ENCODE measurements around the gene PEPD.
A peak's percentile ranks its signal among the peaks of the same experiment; 100 is the strongest.

PEPD gene

GRCh38 chr19:33472691-33473652, 48.6 kb downstream of the PEPD start:
- Mint-ChIP-seq H3K27me3 (ENCODE audit: low read depth, poor library complexity) (no peaks in the 10 kb centered on the region), H3K9me3 (no peaks in the 10 kb centered on the region), H3K4me1 (peaks cover 38% of the 10 kb centered on the region), H3K4me3 (no peak overlapping the region), H3K27ac (peak overlapping the region; percentile 80), H3K36me3 (ENCODE audit: low read depth) (peaks cover 12% of the 10 kb centered on the region)
- no peak for DNase-seq
- TF ChIP-seq CTCF (IDR thresholded peaks at IDR 0.05), result no peak

- Mint-ChIP-seq H3K27me3 (ENCODE audit: low read depth, poor library complexity) (no peaks in the 10 kb centered on the region), H3K4me1 (peaks cover 45% of the 10 kb centered on the region), H3K27ac (no peak overlapping the region), H3K36me3 (ENCODE audit: low read depth) (peaks cover 4% of the 10 kb centered on the region), H3K4me3 (no peak overlapping the region), H3K9me3 (no peaks in the 10 kb centered on the region)
- DNase-seq, result no peak
- no peak for TF ChIP-seq CTCF (IDR thresholded peaks at IDR 0.05)
Measured at GRCh38 chr19:33472226-33472625, 49.4 kb downstream of the PEPD start.

GRCh38 chr19:33471111-33471996, 50.2 kb downstream of the PEPD start:
- Mint-ChIP-seq H3K4me1 (peaks cover 48% of the 10 kb centered on the region), H3K27ac (no peak overlapping the region), H3K4me3 (no peak overlapping the region), H3K9me3 (no peaks in the 10 kb centered on the region), H3K36me3 (ENCODE audit: low read depth) (no peaks in the 10 kb centered on the region), H3K27me3 (ENCODE audit: low read depth, poor library complexity) (no peaks in the 10 kb centered on the region)
- no peak for TF ChIP-seq CTCF (IDR thresholded peaks at IDR 0.05)
- DNase-seq, result no peak

DNA sequence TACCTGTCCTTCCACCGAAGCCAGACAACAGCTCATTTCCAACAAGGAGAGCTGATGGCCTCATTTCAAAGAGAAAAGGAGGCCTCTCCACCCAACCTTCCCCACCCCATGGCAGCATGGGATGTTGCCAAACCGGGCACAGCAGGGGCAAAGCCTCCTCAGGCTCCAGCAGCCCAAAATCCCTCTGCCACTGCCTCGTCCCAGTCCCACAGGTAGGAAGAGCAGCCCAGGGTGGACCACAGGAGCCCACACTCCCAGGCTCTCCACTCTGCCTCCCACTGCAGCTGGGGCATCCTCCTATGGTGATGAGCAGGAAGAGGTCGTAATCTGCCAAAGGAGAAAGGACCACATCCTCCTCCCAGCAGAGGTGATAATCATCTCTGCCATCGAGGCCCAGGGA, 50.9 kb downstream of the PEPD start:
- TF ChIP-seq CTCF (IDR thresholded peaks at IDR 0.05), result no peak
- Mint-ChIP-seq H3K27me3 (ENCODE audit: low read depth, poor library complexity) (no peaks in the 10 kb centered on the region), H3K27ac (no peak overlapping the region), H3K4me3 (no peak overlapping the region), H3K4me1 (peaks cover 48% of the 10 kb centered on the region), H3K36me3 (ENCODE audit: low read depth) (no peaks in the 10 kb centered on the region), H3K9me3 (no peaks in the 10 kb centered on the region)
- DNase-seq, result no peak

DNA sequence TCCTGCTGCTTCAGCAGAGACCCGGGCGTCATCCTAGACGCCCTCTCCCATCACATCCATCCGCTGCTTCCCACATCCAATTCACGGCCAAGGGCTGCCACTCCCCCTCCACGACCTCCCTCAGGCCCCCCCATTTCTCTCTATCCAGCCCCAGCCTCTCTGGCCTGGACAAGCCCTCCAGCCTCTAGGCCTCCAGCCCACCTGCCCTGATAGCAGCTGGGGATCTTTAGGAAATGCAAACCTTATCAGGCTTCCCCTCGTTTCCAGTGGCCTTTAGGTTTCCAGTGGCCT, 51.6 kb downstream of the PEPD start:
- Mint-ChIP-seq H3K36me3 (ENCODE audit: low read depth) (no peaks in the 10 kb centered on the region), H3K4me1 (peaks cover 48% of the 10 kb centered on the region), H3K9me3 (no peaks in the 10 kb centered on the region), H3K4me3 (no peak overlapping the region), H3K27ac (no peak overlapping the region), H3K27me3 (ENCODE audit: low read depth, poor library complexity) (no peaks in the 10 kb centered on the region)
- no peak for DNase-seq
- no peak for TF ChIP-seq CTCF (IDR thresholded peaks at IDR 0.05)

Measured in nephron progenitor cell (in vitro differentiated cells).